Upper lobe of right lung (tissue), 1 donor: ENCODE measurements around the gene CFAP299. TPM values are rescaled to one million over a fixed set of nuclear protein-coding genes. Genes with fewer than 3 reads are reported as not detected.

ENCODE experiments used
- ATAC-seq: fragments of 200-7000 bp; cut with Tn5 transposase; one replicate; pipeline ENCODE4 v1.9.1; 2020; ENCODE audit warnings: mild to moderate bottlenecking, moderate library complexity
- DNase-seq: peaks from one replicate; pipeline ENCODE4 v3.0.0-alpha.2; 2020
- H3K27ac ChIP-seq: fragments of 200-600 bp; one replicate; pipeline ENCODE4 v1.8.0; 2022
- H3K27me3 ChIP-seq: fragments of 200-600 bp; one replicate; pipeline ENCODE4 v1.8.0; 2022; ENCODE audit warnings: mild to moderate bottlenecking
- H3K36me3 ChIP-seq: fragments of 200-600 bp; one replicate; pipeline ENCODE4 v1.8.0; 2022
- H3K4me1 ChIP-seq: fragments of 200-600 bp; one replicate; pipeline ENCODE4 v1.8.0; 2022
- H3K4me3 ChIP-seq: fragments of 200-600 bp; one replicate; pipeline ENCODE4 v1.8.0; 2022; ENCODE audit warnings: mild to moderate bottlenecking
- H3K9me3 ChIP-seq: fragments of 200-600 bp; one replicate; pipeline ENCODE4 v1.8.0; 2022
- intact Hi-C: fragments of 100-400 bp; cut with DNase I; formaldehyde crosslinking; loops from one replicate; pipeline ENCODE4 v1.11.0; 2022
- total RNA-seq: library from RNA; stranded (reverse); fragmentation: NEBNext Ultra II Directional; extraction: Animal tissue kit (Norgen Biotek cat#: 25700); gene quantifications from one replicate; pipeline ENCODE4 v1.2.1, GENCODE V29; 2021
- TF ChIP-seq, protein P1 (sequence below): fragments of 200-600 bp; IDR thresholded peaks from one replicate; pipeline ENCODE4 v1.8.0; 2022; ENCODE audit warnings: antibody characterized with exemption
- donor health status: DM: no; HTN: yes; CAD: no; lungs with severe emphysema.

The CFAP299 gene
- total RNA-seq, 1 donor from 2014 or later = not detected

- H3K27me3 ChIP-seq = no peaks in the 10 kb centered on the region
- intact Hi-C loops = no loop called here
- no peaks in the 10 kb centered on the region for H3K9me3 ChIP-seq
- TF ChIP-seq, protein P1, sequence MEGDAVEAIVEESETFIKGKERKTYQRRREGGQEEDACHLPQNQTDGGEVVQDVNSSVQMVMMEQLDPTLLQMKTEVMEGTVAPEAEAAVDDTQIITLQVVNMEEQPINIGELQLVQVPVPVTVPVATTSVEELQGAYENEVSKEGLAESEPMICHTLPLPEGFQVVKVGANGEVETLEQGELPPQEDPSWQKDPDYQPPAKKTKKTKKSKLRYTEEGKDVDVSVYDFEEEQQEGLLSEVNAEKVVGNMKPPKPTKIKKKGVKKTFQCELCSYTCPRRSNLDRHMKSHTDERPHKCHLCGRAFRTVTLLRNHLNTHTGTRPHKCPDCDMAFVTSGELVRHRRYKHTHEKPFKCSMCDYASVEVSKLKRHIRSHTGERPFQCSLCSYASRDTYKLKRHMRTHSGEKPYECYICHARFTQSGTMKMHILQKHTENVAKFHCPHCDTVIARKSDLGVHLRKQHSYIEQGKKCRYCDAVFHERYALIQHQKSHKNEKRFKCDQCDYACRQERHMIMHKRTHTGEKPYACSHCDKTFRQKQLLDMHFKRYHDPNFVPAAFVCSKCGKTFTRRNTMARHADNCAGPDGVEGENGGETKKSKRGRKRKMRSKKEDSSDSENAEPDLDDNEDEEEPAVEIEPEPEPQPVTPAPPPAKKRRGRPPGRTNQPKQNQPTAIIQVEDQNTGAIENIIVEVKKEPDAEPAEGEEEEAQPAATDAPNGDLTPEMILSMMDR = no peak
- H3K36me3 ChIP-seq = no peaks in the 10 kb centered on the region
- ATAC-seq (no peak), DNase-seq (no peak)
- no peaks in the 10 kb centered on the region for H3K4me1 ChIP-seq
- H3K27ac ChIP-seq = no peak overlapping the region
- H3K4me3 ChIP-seq = no peak overlapping the region
Measured at GRCh38 chr4:80560337-80560736, 224.8 kb downstream of the CFAP299 start.

DNA sequence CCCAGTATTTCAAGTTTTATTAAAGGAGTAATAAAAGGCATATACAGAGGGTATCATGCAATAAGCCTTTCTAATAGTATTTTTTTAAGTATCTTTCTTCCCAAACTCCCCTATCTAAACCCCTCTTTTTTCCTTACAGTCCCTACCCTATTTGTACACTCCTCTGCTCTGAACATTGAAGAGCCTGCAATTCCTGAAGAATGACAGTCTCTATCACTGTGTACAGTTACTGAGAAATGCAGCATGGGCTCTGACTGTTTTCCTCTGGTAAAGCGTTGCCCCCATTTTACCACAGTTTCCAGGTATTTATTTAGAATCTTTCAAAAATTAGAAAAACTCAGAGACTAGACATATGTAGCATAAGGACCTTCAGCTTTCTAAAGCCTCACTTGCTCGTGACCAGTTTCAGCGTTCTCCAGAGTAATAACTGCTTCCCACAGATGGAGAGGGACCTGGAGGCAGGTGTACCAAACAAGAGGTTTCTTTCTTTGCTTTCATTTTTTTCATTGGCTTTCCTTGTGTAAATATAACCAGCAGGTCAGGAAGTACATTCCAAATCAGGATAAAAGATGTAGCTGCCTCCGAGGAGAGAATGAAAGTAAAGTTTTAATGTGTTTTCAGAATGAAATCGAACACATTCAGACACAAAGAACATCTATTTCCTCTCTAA is 230.8 kb downstream of the CFAP299 start:
- TF ChIP-seq, protein P1 = no peak
- DNase-seq = no peak
- Histone ChIP-seq H3K36me3 (no peaks in the 10 kb centered on the region), H3K27ac (no peak overlapping the region), H3K27me3 (no peaks in the 10 kb centered on the region), H3K9me3 (no peaks in the 10 kb centered on the region), H3K4me1 (no peaks in the 10 kb centered on the region), H3K4me3 (peak overlapping the region; percentile 25)
- intact Hi-C loops = no loop called here
- peak; percentile 38 for ATAC-seq

DNA sequence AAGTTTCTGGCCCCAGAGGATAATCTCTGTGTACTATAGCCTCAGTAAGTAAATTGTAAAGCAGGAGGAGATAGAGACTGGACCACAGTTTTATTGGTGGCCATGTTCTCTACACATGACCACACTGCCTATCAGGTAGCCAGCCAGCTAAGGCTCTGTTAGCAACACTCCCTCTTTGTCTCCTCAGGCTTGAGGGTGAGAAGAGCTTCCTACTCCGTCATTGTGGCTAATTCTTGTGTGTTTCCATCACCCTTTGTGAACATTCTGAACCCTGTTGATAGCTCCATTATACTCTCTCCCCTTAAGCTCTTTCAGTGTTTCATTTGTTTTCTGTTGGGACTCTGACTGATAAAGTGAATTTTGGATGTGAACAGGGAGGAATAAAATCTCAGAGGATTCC is 233.4 kb downstream of the CFAP299 start:
- Histone ChIP-seq H3K27me3 (no peaks in the 10 kb centered on the region), H3K4me1 (no peaks in the 10 kb centered on the region), H3K27ac (no peak overlapping the region), H3K36me3 (no peaks in the 10 kb centered on the region), H3K4me3 (no peak overlapping the region), H3K9me3 (no peaks in the 10 kb centered on the region)
- intact Hi-C loops = no loop called here
- DNase-seq (no peak), ATAC-seq (no peak)
- TF ChIP-seq, protein P1 = no peak

DNA sequence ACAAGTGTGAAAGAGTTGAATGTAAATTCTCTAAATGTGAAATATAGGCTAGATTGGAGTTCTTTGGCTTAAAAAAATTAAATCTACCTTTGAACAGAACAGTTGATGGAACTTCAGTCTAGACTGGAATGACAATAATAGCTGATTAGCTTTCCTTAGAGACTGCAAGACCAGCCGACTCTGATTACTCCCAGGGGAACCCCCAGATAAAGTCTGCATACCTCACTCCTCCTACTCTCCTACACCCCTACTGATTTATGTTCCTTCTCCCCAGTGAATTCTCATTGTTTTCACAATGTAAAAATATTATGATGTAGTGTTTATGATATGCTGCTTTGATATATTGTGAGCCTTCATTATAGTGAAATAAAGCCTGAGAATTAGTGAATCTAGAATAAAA is 241.3 kb downstream of the CFAP299 start:
- TF ChIP-seq, protein P1 = no peak
- intact Hi-C loops = no loop called here
- ATAC-seq (no peak), DNase-seq (no peak)
- Histone ChIP-seq H3K27me3 (no peaks in the 10 kb centered on the region), H3K4me3 (no peak overlapping the region), H3K9me3 (no peaks in the 10 kb centered on the region), H3K4me1 (no peaks in the 10 kb centered on the region), H3K27ac (no peak overlapping the region), H3K36me3 (no peaks in the 10 kb centered on the region)

GRCh38 chr4:80578001-80578400 is 242.5 kb downstream of the CFAP299 start:
- H3K27ac ChIP-seq = no peak overlapping the region
- TF ChIP-seq, protein P1 = no peak
- DNase-seq (no peak), ATAC-seq (peak; percentile 35)
- H3K9me3 ChIP-seq = no peaks in the 10 kb centered on the region
- no peak overlapping the region for H3K4me3 ChIP-seq
- no peaks in the 10 kb centered on the region for H3K36me3 ChIP-seq
- intact Hi-C loops = no loop called here
- no peaks in the 10 kb centered on the region for H3K4me1 ChIP-seq
- H3K27me3 ChIP-seq = no peaks in the 10 kb centered on the region

DNA sequence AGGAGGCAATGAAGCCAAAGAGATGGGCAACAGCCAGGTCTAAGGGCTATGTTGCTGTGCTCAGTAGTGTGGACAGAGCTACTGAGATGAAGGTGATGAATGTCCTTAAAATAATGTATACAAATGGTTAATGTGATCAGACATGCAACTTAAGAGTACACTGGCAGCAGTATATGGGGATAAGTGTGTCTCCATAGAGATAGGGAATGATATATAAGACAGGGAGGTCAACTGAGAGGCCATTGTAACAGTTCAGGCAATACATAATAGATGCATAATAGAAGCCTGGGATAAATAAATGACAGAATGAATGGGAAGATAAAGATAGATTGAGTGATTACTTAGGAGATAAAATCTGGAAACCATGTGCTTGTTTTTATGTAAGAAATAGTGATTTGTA is 250.0 kb downstream of the CFAP299 start:
- H3K36me3 ChIP-seq = no peaks in the 10 kb centered on the region
- intact Hi-C loops = no loop called here

More for the DNA sequence above, 250.0 kb downstream of the CFAP299 start:
- DNase-seq = no peak
- Histone ChIP-seq H3K4me1 (no peaks in the 10 kb centered on the region), H3K9me3 (no peaks in the 10 kb centered on the region), H3K4me3 (no peak overlapping the region), H3K27ac (no peak overlapping the region), H3K27me3 (no peaks in the 10 kb centered on the region)
- TF ChIP-seq, protein P1 = no peak
- ATAC-seq = no peak
